Thoracic aorta (tissue), 2 donors: ENCODE data around the gene B3GNT5. TPM values are rescaled to one million over a fixed set of nuclear protein-coding genes. Genes with fewer than 3 reads are reported as not detected.

Experiments used
- ATAC-seq: fragments of 150-250 bp; one replicate; pipeline ENCODE4 v1.8.0; 2017; ENCODE audit warnings: low read depth; ENCODE audit not compliant: insufficient number of reproducible peaks, low FRiP score
- DNase-seq: peaks from one replicate; pipeline ENCODE4 v3.0.0-alpha.2; 2020; ENCODE audit warnings: low spot score
- H3K27ac ChIP-seq, 2 donors: fragments of 200-600 bp; sonication (generic); 1 replicate in 1 of 2; 2 replicates in 1 of 2; pipeline ENCODE4 v1.5.1; 2016; ENCODE audit warnings: mild to moderate bottlenecking in 2 of 2, moderate library complexity in 2 of 2
- H3K27me3 ChIP-seq: fragments of 200-600 bp; sonication (generic); replicated peaks from 2 replicates; pipeline ENCODE4 v1.6.0; 2016; ENCODE audit warnings: mild to moderate bottlenecking; ENCODE audit not compliant: insufficient read depth
- H3K36me3 ChIP-seq: fragments of 200-600 bp; sonication (generic); one replicate; pipeline ENCODE4 v1.5.1; 2016
- H3K4me1 ChIP-seq, 2 donors: fragments of 200-600 bp; sonication (generic); 1 replicate in 1 of 2; 2 replicates in 1 of 2; pipeline versions ENCODE4 v1.5.1 to v1.6.0; 2016; ENCODE audit warnings: low read depth in 2 of 2, mild to moderate bottlenecking in 1 of 2; ENCODE audit not compliant: control insufficient read depth in 1 of 2
- H3K4me3 ChIP-seq: fragments of 200-600 bp; sonication (generic); 2 replicates; pipeline ENCODE4 v1.5.1; 2016; ENCODE audit warnings: mild to moderate bottlenecking
- H3K9me3 ChIP-seq: fragments of 200-600 bp; sonication (generic); 2 replicates; pipeline ENCODE4 v1.5.1; 2016
- total RNA-seq, 2 donors: library from RNA; depleted of rRNA; stranded (reverse); fragments of >200 nt; gene quantifications; one replicate each; pipeline versions ENCODE4 v1.1.0 to v1.2.3, GENCODE V29; 2016
- TF ChIP-seq, protein P1 (sequence below): fragments of 200-600 bp; sonication (generic); IDR thresholded peaks from one replicate; pipeline ENCODE4 v1.5.1; 2019; ENCODE audit warnings: antibody characterized with exemption

The B3GNT5 gene
- total RNA-seq, 2 donors from 2014 or later = 3.1 to 7.5 TPM

DNA sequence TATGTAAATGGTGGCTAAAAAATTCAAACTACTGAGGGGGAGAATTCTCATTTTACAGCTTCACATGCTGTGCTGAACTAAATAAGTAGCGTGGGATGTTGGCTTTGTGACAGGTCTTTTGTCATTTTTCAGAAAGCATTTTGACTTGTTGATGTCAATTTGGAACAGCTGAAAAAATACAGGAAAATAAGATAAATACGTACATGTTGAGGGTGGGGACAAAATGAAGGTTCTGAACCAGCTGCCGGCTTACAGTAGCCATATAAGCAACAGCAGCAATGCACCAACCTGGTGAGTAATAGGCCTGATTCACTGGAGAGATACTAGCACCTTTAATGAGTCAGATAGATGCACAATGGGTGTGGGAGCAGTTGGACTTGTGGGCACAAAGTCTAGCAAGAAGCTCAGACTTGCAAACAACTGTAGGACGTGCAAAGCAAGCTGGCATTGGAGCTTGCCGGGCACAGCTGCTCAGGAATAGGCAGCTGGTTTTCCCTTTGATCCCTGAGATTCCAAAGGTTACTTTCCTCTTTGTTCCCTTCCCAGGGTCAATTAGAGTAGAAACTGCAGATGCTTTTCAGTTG, 12.9 kb downstream of the B3GNT5 start:
- no peak overlapping the region for H3K27ac ChIP-seq

DNA sequence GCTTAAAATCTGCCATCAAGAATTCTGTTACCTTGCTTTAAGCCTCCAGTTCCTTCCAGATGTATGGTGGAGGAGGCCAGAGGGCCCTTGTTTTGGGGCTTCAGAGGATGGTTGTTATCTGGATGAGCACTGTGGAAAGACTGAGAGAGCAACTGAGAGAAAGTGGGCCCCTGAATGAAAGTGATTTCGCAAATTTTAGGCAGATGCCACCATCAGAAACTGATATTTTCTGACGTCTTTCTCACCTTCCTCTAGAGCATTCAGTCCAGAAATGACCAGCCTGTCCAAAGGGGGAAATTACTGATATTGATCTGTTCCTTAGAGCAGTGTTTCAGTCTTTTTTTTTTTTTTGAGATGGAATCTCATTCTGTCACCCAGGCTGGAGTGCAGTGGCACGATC, 13.4 kb downstream of the B3GNT5 start:
- no peaks in the 10 kb centered on the region for H3K36me3 ChIP-seq
- no peaks in the 10 kb centered on the region for H3K9me3 ChIP-seq
- no peak for DNase-seq
- H3K4me3 ChIP-seq = no peak overlapping the region
- TF ChIP-seq, protein P1, sequence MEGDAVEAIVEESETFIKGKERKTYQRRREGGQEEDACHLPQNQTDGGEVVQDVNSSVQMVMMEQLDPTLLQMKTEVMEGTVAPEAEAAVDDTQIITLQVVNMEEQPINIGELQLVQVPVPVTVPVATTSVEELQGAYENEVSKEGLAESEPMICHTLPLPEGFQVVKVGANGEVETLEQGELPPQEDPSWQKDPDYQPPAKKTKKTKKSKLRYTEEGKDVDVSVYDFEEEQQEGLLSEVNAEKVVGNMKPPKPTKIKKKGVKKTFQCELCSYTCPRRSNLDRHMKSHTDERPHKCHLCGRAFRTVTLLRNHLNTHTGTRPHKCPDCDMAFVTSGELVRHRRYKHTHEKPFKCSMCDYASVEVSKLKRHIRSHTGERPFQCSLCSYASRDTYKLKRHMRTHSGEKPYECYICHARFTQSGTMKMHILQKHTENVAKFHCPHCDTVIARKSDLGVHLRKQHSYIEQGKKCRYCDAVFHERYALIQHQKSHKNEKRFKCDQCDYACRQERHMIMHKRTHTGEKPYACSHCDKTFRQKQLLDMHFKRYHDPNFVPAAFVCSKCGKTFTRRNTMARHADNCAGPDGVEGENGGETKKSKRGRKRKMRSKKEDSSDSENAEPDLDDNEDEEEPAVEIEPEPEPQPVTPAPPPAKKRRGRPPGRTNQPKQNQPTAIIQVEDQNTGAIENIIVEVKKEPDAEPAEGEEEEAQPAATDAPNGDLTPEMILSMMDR = no peak
- peaks cover 0 to 7% of the 10 kb centered on the region in 2 donors for H3K4me1 ChIP-seq
- no peak overlapping the region for H3K27ac ChIP-seq
- H3K27me3 ChIP-seq = no peaks in the 10 kb centered on the region
- no peak for ATAC-seq

More for the DNA sequence above, 12.9 kb downstream of the B3GNT5 start:
- DNase-seq (no peak), ATAC-seq (no peak)
- H3K27me3 ChIP-seq = no peaks in the 10 kb centered on the region
- no peaks in the 10 kb centered on the region for H3K36me3 ChIP-seq
- peaks cover 0 to 7% of the 10 kb centered on the region in 2 donors for H3K4me1 ChIP-seq
- TF ChIP-seq, protein P1 = no peak
- no peaks in the 10 kb centered on the region for H3K9me3 ChIP-seq
- no peak overlapping the region for H3K4me3 ChIP-seq

DNA sequence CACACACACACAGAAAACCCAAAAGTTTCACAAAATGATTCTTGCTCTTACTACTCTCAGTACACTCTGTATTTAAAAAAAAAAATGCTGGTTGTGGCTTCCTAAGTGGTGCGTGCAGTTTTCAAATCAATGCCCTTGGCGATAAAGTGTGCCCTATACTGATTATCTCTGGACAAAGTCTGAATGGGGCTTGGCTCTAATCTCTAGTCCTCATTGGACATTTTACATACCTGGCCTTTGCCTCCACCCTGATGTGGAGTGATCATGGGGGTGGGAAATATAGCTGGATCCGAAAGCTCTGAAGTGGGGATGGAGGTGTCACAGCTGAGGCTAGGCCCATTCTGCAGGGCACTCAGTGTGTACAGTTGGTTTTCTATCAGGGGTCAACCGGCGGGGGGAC, 14.1 kb downstream of the B3GNT5 start:
- no peak for ATAC-seq
- TF ChIP-seq, protein P1 = no peak
- no peak for DNase-seq
- no peaks in the 10 kb centered on the region for H3K27me3 ChIP-seq
- no peaks in the 10 kb centered on the region for H3K9me3 ChIP-seq
- no peaks in the 10 kb centered on the region for H3K36me3 ChIP-seq
- H3K4me1 ChIP-seq = peaks cover 0 to 7% of the 10 kb centered on the region in 2 donors
- H3K4me3 ChIP-seq = no peak overlapping the region
- H3K27ac ChIP-seq = no peak overlapping the region

DNA sequence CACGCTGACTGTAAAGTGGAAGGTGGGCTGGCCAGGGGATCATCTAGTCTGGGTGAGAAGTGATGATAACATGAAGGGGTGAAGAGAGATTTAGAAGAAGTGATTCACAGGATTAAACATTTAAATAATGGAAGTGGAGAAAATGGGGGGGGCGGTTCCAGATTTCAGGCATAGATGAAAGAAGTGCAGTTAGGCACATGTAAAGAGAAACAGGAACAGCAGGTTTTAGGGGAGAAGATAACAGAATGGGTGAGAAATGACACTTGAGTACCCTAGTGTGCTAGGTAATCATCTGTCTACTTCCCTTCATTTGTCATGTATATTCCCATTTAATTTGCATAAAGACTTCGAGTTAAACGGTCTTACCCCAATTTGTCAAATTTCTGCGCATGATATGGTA, 15.3 kb downstream of the B3GNT5 start:
- Histone ChIP-seq H3K27ac (no peak overlapping the region), H3K27me3 (no peaks in the 10 kb centered on the region), H3K4me1 (peaks cover 0 to 7% of the 10 kb centered on the region in 2 donors), H3K4me3 (no peak overlapping the region), H3K9me3 (no peaks in the 10 kb centered on the region), H3K36me3 (no peaks in the 10 kb centered on the region)
- DNase-seq (no peak), ATAC-seq (no peak)
- TF ChIP-seq, protein P1 = no peak

DNA sequence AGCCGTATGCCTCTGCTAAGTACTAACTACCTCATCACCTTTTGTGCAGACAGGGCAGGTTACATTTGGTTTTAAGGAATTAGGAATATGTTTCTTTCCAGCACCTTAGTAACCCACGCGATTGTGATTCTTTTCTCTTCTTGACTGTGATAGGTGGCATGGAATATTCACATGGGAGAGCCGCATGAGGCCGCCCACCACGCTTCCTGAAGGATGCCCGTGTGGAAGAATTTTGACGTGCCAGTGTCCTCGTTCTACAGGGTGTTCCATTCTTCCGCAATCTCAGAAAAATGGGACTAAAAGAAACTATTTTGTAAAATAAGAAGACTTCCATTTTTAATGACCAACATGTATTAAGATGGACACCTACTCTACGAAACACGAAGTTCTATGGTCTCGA, 16.3 kb downstream of the B3GNT5 start:
- H3K27me3 ChIP-seq = no peaks in the 10 kb centered on the region
- DNase-seq (no peak), ATAC-seq (no peak)
- H3K9me3 ChIP-seq = no peaks in the 10 kb centered on the region
- no peaks in the 10 kb centered on the region for H3K36me3 ChIP-seq
- H3K4me1 ChIP-seq = peaks cover 0 to 7% of the 10 kb centered on the region in 2 donors
- H3K4me3 ChIP-seq = no peak overlapping the region
- TF ChIP-seq, protein P1 = no peak
- no peak overlapping the region for H3K27ac ChIP-seq
